Measurements from ENCODE around the gene MUTYH. TPM values are rescaled to one million over a fixed set of nuclear protein-coding genes. Genes with fewer than 3 reads are reported as not detected.

MUTYH gene
- total and polyA plus RNA-seq, 2 experiments from 2014 or later: 23.5 to 29.6 TPM

DNA sequence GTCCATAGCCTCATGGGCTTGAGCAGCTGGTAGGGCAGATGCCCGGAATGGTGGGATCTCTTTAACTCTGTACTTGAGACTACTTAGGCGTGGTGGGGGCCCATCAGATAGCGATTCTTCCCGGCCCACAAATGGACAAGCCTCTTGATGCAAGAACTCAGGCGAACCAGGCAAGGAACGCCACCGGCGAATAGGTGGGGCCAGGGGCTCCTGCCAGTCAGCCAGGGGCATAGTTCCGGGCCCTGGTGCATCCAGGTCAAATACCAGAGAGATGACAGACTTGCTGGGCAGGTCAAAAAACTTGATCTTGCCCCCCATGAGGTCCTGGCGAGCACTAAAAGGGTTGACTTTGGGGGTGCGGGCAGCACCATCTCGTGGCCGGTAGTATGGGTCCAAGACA is 4.8 kb upstream of the MUTYH start:
- WGBS (ENCODE audit: low lambda C conversion rate, missing lambda C conversion rate): 95% methylated on average over 13 of the region's 13 CpGs
- H3K4me2 ChIP-seq: no peak overlapping the region
- no peaks in the 10 kb centered on the region for H3K9me2 ChIP-seq (replicated peaks; ENCODE audit: insufficient read depth)
- DNase-seq (ENCODE audit: low spot score): no peak
- peaks cover 20% of the 10 kb centered on the region for H3K4me1 ChIP-seq (ENCODE audit: insufficient read depth)
- H3K9me3 ChIP-seq (ENCODE audit: low read depth): no peaks in the 10 kb centered on the region
- H3K36me3 ChIP-seq (replicated peaks; ENCODE audit: insufficient read depth, low read depth): no peaks in the 10 kb centered on the region
- peaks cover 27% of the 10 kb centered on the region for H3K79me2 ChIP-seq
- H2AFZ ChIP-seq: no peak overlapping the region
- H4K20me1 ChIP-seq (ENCODE audit: insufficient read depth, poor library complexity, severe bottlenecking): no peaks in the 10 kb centered on the region
- H3K27me3 ChIP-seq: no peaks in the 10 kb centered on the region
- H3K4me3 ChIP-seq: no peak overlapping the region
- no peak overlapping the region for H3K27ac ChIP-seq
- no peak for TF ChIP-seq EZH2 (IDR thresholded peaks at IDR 0.05; ENCODE audit: borderline replicate concordance)
- TF ChIP-seq EZH2phosphoT487 (IDR thresholded peaks at IDR 0.05; ENCODE audit: low read depth, severe bottlenecking, unreplicated experiment): no peak
- no peak for TF ChIP-seq CTCF (IDR thresholded peaks at IDR 0.05; ENCODE audit: poor library complexity)

GRCh38 chr1:45344499-45344898 is 4.3 kb upstream of the MUTYH start:
- H3K9me2 ChIP-seq (replicated peaks; ENCODE audit: insufficient read depth): no peaks in the 10 kb centered on the region
- H3K9me3 ChIP-seq (ENCODE audit: low read depth): no peaks in the 10 kb centered on the region
- peaks cover 20% of the 10 kb centered on the region for H3K4me1 ChIP-seq (ENCODE audit: insufficient read depth)
- no peak overlapping the region for H3K4me2 ChIP-seq
- no peaks in the 10 kb centered on the region for H3K36me3 ChIP-seq (replicated peaks; ENCODE audit: insufficient read depth, low read depth)
- WGBS (ENCODE audit: low lambda C conversion rate, missing lambda C conversion rate): 100% methylated on average over 2 of the region's 2 CpGs
- no peaks in the 10 kb centered on the region for H4K20me1 ChIP-seq (ENCODE audit: insufficient read depth, poor library complexity, severe bottlenecking)
- H3K79me2 ChIP-seq: peaks cover 27% of the 10 kb centered on the region
- no peak overlapping the region for H2AFZ ChIP-seq
- TF ChIP-seq EZH2phosphoT487 (IDR thresholded peaks at IDR 0.05; ENCODE audit: low read depth, severe bottlenecking, unreplicated experiment) (no peak), EZH2 (IDR thresholded peaks at IDR 0.05; ENCODE audit: borderline replicate concordance) (no peak), CTCF (IDR thresholded peaks at IDR 0.05; ENCODE audit: poor library complexity) (no peak)
- H3K4me3 ChIP-seq: no peak overlapping the region
- no peak for DNase-seq (ENCODE audit: low spot score)
- H3K27ac ChIP-seq: no peak overlapping the region
- H3K27me3 ChIP-seq: no peaks in the 10 kb centered on the region

GRCh38 chr1:45340816-45341466 is 701 bp upstream of the MUTYH start:
- peaks cover 40% of the 10 kb centered on the region for H3K79me2 ChIP-seq
- no peaks in the 10 kb centered on the region for H3K9me2 ChIP-seq (replicated peaks; ENCODE audit: insufficient read depth)
- no peaks in the 10 kb centered on the region for H3K9me3 ChIP-seq (ENCODE audit: low read depth)
- peak overlapping the region; percentile 89 for H3K4me2 ChIP-seq
- no peak overlapping the region for H2AFZ ChIP-seq
- no peaks in the 10 kb centered on the region for H4K20me1 ChIP-seq (ENCODE audit: insufficient read depth, poor library complexity, severe bottlenecking)
- DNase-seq (ENCODE audit: low spot score): peak; percentile 25
- WGBS (ENCODE audit: low lambda C conversion rate, missing lambda C conversion rate): 43% methylated on average over 6 of the region's 6 CpGs
- H3K27me3 ChIP-seq: no peaks in the 10 kb centered on the region
- H3K27ac ChIP-seq: peak overlapping the region; percentile 97
- H3K36me3 ChIP-seq (replicated peaks; ENCODE audit: insufficient read depth, low read depth): no peaks in the 10 kb centered on the region
- no peak for TF ChIP-seq EZH2 (IDR thresholded peaks at IDR 0.05; ENCODE audit: borderline replicate concordance)
- no peak for TF ChIP-seq CTCF (IDR thresholded peaks at IDR 0.05; ENCODE audit: poor library complexity)
- no peak for TF ChIP-seq EZH2phosphoT487 (IDR thresholded peaks at IDR 0.05; ENCODE audit: low read depth, severe bottlenecking, unreplicated experiment)
- H3K4me3 ChIP-seq: peak overlapping the region; percentile 63
- H3K4me1 ChIP-seq (ENCODE audit: insufficient read depth): peaks cover 25% of the 10 kb centered on the region
